Activated CD4-positive, alpha-beta memory T cell treated with anti-CD3 and anti-CD28 coated beads, Interleukin-2, amount 10 ng/mL, durations not matched to agents 7 days and 5 days (primary cell): ENCODE results near the gene HSF5. TPM values are rescaled to one million over a fixed set of nuclear protein-coding genes. Genes with fewer than 3 reads are reported as not detected.

Source experiments
- CTCF ChIA-PET: fragments of 350-600 bp; sonication (Branson Sonifier 250); formaldehyde crosslinking; loops from one replicate; lab custom pipeline; 2021; ENCODE audit warnings: antibody characterized with exemption, inconsistent platforms; lab: Charles Lee
- POLR2A ChIA-PET: fragments of 350-600 bp; sonication (Branson Sonifier 250); formaldehyde crosslinking; loops from one replicate; lab custom pipeline; 2021; ENCODE audit warnings: antibody characterized with exemption; lab: Charles Lee
- DNase-seq: peaks from one replicate; pipeline ENCODE4 v3.0.0-alpha.2; 2020
- H3K27ac Mint-ChIP-seq: one replicate; pipeline ENCODE4 v1.8.0; 2021; ENCODE audit warnings: mild to moderate bottlenecking, mixed read lengths
- H3K27me3 Mint-ChIP-seq: one replicate; pipeline ENCODE4 v1.8.0; 2021; ENCODE audit warnings: mixed read lengths
- H3K36me3 Mint-ChIP-seq: one replicate; pipeline ENCODE4 v1.8.0; 2021; ENCODE audit warnings: low read depth, mixed read lengths
- H3K4me1 Mint-ChIP-seq: one replicate; pipeline ENCODE4 v1.8.0; 2021; ENCODE audit warnings: mixed read lengths
- H3K4me3 Mint-ChIP-seq: one replicate; pipeline ENCODE4 v1.8.0; 2021; ENCODE audit warnings: mild to moderate bottlenecking, mixed read lengths
- H3K9me3 Mint-ChIP-seq: one replicate; pipeline ENCODE4 v1.8.0; 2021; ENCODE audit warnings: mixed read lengths
- total RNA-seq, 2 experiments: library from RNA; stranded (reverse); gene quantifications; one replicate each; pipeline ENCODE4 v1.2.3, GENCODE V29; 2021

HSF5 gene
- total RNA-seq, 2 experiments from 2014 or later: 0.40 to 0.70 TPM

DNA sequence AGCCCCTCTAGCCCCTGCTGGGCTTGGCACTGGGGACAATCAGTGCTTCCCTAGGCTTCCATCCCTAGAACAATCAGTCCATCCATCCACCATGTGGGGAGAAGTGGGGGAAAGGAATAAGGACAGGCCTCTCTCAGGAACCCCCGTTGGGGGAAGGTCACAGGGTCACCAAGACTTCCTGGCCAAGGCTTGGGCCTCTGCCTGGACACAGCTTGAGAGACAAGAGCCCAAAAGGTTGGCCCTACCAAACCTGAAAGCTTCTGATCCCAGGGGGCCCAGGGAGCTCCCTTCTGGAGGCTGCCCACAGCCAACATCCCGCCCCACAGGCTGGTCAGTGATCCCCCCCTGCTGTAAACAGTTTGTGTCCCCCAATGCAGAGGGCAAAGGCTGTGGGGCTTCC lies 42.4 kb upstream of the HSF5 start:
- POLR2A ChIA-PET: interaction anchor here (4.8 to 5.6 kb wide), 2 partner anchors 12 to 101 kb away, joined by 33 to 59 read pairs; no protein-coding TSS in a partner anchor
- H3K27me3 Mint-ChIP-seq: peaks cover 45% of the 10 kb centered on the region
- H3K4me3 Mint-ChIP-seq: peak overlapping the region; percentile 26
- no peaks in the 10 kb centered on the region for H3K9me3 Mint-ChIP-seq
- peaks cover 14% of the 10 kb centered on the region for H3K4me1 Mint-ChIP-seq
- CTCF ChIA-PET: interaction anchor here (3.0 kb wide), 1 partner anchor 11 kb away, joined by 18 read pairs; no protein-coding TSS in a partner anchor
- DNase-seq: no peak
- no peaks in the 10 kb centered on the region for H3K36me3 Mint-ChIP-seq
- no peak overlapping the region for H3K27ac Mint-ChIP-seq

- Mint-ChIP-seq H3K4me3 (no peak overlapping the region), H3K27ac (no peak overlapping the region), H3K36me3 (no peaks in the 10 kb centered on the region), H3K27me3 (peaks cover 33% of the 10 kb centered on the region), H3K4me1 (peaks cover 14% of the 10 kb centered on the region), H3K9me3 (no peaks in the 10 kb centered on the region)
- ChIA-PET POLR2A (interaction anchor here (4.8 to 5.6 kb wide), 2 partner anchors 11 to 102 kb away, joined by 33 to 59 read pairs; no protein-coding TSS in a partner anchor), CTCF (interaction anchor here (0.9 to 2.8 kb wide), 2 partner anchors 10 to 11 kb away, joined by 3 to 13 read pairs; no protein-coding TSS in a partner anchor)
- no peak for DNase-seq
These were observed 41.1 kb upstream of the HSF5 start for GRCh38 chr17:58529275-58529674.

DNA sequence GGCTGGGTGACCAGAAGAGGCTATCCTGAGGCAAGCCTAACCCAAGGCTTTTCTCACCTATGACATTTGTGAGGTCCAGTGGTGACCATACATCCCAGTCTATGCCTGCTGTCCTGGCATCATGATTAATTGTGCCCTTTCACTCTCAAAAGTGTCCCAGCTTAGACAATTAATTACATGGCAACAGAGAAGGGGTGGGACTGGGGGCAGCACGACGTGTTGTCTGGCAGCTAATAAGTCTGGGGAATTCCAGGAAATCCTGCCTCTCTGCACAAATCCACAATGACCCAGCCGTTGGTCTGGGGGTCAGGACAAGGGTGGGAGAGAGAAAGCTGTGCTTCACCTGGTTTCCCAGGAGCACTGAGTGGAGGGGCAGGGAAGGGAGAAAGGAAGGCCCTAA lies 40.2 kb upstream of the HSF5 start:
- ChIA-PET POLR2A (interaction anchor here (1.5 to 5.6 kb wide), 3 partner anchors 10 to 164 kb away, joined by 4 to 59 read pairs (median 33); partner anchors contain the start of genes RAD51C and TEX14), CTCF (interaction anchor here (2.8 kb wide), 1 partner anchor 10 kb away, joined by 13 read pairs; no protein-coding TSS in a partner anchor)
- H3K9me3 Mint-ChIP-seq: no peaks in the 10 kb centered on the region
- H3K4me1 Mint-ChIP-seq: peaks cover 14% of the 10 kb centered on the region
- no peaks in the 10 kb centered on the region for H3K36me3 Mint-ChIP-seq
- no peak for DNase-seq
- peaks cover 32% of the 10 kb centered on the region for H3K27me3 Mint-ChIP-seq
- no peak overlapping the region for H3K4me3 Mint-ChIP-seq
- H3K27ac Mint-ChIP-seq: no peak overlapping the region

DNA sequence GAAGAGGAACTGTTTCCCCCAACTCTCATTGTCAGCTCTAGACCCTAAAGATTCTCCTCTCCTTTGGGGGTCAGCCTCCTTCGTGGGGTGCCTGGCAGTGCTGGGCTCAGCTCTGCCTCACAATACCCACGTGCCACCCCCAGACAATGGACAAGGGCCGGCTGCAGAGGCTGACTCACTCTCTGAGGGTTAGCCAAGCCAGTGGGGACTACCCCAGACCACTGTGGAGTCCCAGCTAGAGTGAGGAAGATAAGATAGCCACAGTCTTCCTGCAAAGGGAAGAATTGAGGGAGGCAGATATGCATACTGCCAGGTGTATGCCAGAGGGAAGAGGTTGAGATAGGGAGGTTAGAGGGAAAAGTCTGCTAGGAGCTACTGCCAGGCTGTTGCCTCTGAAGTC lies 39.7 kb upstream of the HSF5 start:
- H3K9me3 Mint-ChIP-seq: no peaks in the 10 kb centered on the region

DNA sequence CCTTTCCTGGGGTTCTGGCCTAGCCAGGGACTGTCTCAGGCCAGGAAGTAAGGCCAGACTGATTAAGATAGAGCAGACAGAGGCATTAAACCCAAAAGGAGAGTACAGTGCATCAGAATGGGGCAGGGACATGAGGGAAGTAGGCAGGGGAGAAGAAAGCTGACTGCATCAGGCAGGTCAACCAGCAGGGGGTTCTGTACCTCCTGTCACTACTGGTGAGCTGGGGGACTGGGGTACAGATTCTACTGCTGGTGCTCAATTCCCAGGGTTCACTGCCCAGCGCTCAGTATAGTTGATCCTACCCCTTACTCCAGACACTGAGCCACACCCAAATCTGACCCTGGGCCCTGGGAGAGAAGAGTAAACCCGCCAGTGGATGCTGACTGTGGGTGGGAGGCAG lies 39.1 kb upstream of the HSF5 start:
- Mint-ChIP-seq H3K27me3 (peaks cover 21% of the 10 kb centered on the region), H3K27ac (no peak overlapping the region), H3K4me1 (peaks cover 14% of the 10 kb centered on the region), H3K4me3 (no peak overlapping the region), H3K9me3 (no peaks in the 10 kb centered on the region), H3K36me3 (no peaks in the 10 kb centered on the region)
- CTCF ChIA-PET: interaction anchor here (2.8 kb wide), 1 partner anchor 9 kb away, joined by 13 read pairs; no protein-coding TSS in a partner anchor
- POLR2A ChIA-PET: interaction anchor here (1.5 to 5.6 kb wide), 4 partner anchors 9 to 165 kb away, joined by 4 to 59 read pairs (median 18); partner anchors contain the start of genes RAD51C and TEX14
- DNase-seq: no peak

More for the DNA sequence above, 39.7 kb upstream of the HSF5 start:
- Mint-ChIP-seq H3K36me3 (no peaks in the 10 kb centered on the region), H3K27me3 (peaks cover 27% of the 10 kb centered on the region), H3K4me1 (peaks cover 14% of the 10 kb centered on the region), H3K27ac (no peak overlapping the region), H3K4me3 (no peak overlapping the region)
- DNase-seq: no peak
- CTCF ChIA-PET: interaction anchor here (2.8 kb wide), 1 partner anchor 9 kb away, joined by 13 read pairs; no protein-coding TSS in a partner anchor
- POLR2A ChIA-PET: interaction anchor here (1.5 to 5.6 kb wide), 4 partner anchors 9 to 164 kb away, joined by 4 to 59 read pairs (median 18); partner anchors contain the start of genes RAD51C and TEX14

DNA sequence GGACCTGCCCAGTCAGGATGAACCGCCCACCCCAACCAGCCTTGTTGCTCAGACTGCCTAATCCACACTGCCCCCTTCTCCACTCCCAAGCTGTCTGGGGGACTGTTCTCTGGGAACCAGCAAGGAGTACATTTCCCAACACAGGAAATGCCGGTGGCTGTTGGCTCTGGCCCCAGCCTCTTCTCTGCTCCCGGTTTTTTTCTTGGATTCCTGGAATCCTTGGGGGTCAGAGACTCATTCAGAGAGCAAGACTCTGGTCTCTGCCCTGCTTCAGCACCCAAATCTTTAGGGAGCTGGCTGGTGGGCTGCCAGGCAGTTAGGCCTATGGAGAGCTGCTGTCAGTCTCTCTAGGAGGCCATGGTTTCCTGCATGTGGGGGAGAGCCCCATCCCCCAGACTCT lies 37.0 kb upstream of the HSF5 start:
- POLR2A ChIA-PET: no interaction called here
- H3K4me3 Mint-ChIP-seq: no peak overlapping the region
- H3K36me3 Mint-ChIP-seq: no peaks in the 10 kb centered on the region
- H3K9me3 Mint-ChIP-seq: no peaks in the 10 kb centered on the region
- H3K27me3 Mint-ChIP-seq: peaks cover 10% of the 10 kb centered on the region
- DNase-seq: no peak
- H3K4me1 Mint-ChIP-seq: peaks cover 15% of the 10 kb centered on the region
- CTCF ChIA-PET: no interaction called here
- no peak overlapping the region for H3K27ac Mint-ChIP-seq

DNA sequence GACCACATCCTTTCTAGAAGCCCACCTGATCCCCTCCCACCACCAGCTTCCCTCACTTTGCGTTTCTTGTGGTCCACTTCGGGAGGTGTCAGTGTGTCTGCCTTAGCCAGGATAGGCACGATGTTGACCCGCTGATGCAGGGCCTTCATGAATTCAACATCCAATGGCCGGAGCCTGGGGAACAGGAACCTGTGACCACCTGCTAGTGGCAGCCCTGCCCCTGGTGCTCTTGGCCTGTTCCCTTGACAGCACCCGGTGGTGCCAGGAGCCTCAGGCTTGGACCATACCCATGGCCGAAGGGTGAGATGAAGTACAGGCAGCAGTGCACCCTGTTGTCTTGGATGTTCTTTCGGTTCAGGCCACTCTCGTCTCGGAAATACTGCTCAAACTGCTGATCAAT lies 33.5 kb upstream of the HSF5 start:
- no peaks in the 10 kb centered on the region for H3K27me3 Mint-ChIP-seq
- peaks cover 23% of the 10 kb centered on the region for H3K4me1 Mint-ChIP-seq
- POLR2A ChIA-PET: interaction anchor here (1.1 to 5.8 kb wide), 2 partner anchors 13 to 110 kb away, joined by 3 to 154 read pairs; no protein-coding TSS in a partner anchor
- H3K36me3 Mint-ChIP-seq: peaks cover 3% of the 10 kb centered on the region
- CTCF ChIA-PET: no interaction called here
- no peak for DNase-seq
- no peaks in the 10 kb centered on the region for H3K9me3 Mint-ChIP-seq
- H3K27ac Mint-ChIP-seq: no peak overlapping the region
- no peak overlapping the region for H3K4me3 Mint-ChIP-seq

- Mint-ChIP-seq H3K4me3 (no peak overlapping the region), H3K27ac (no peak overlapping the region)
- CTCF ChIA-PET: interaction anchor here (0.6 to 3.7 kb wide), 3 partner anchors 10 to 182 kb away, joined by 3 to 20 read pairs (median 18); no protein-coding TSS in a partner anchor
These were observed 32.7 kb upstream of the HSF5 start for GRCh38 chr17:58520843-58521430.

GRCh38 chr17:58517928-58518609 lies 29.9 kb upstream of the HSF5 start:
- DNase-seq: peak; percentile 100
- peak overlapping the region; percentile 90 for H3K4me3 Mint-ChIP-seq
- POLR2A ChIA-PET: interaction anchor here (0.6 to 5.8 kb wide), 21 partner anchors 11 to 589 kb away, joined by 3 to 154 read pairs (median 5); partner anchors contain the start of genes HSF5, RAD51C, SRSF1 and SUPT4H1
- no peaks in the 10 kb centered on the region for H3K9me3 Mint-ChIP-seq
- H3K36me3 Mint-ChIP-seq: peaks cover 5% of the 10 kb centered on the region
- CTCF ChIA-PET: interaction anchor here (0.8 to 3.7 kb wide), 12 partner anchors 10 to 486 kb away, joined by 3 to 28 read pairs (median 8); partner anchors contain the start of genes HSF5, RAD51C and TEX14
- no peaks in the 10 kb centered on the region for H3K27me3 Mint-ChIP-seq
- peaks cover 49% of the 10 kb centered on the region for H3K4me1 Mint-ChIP-seq
- peak overlapping the region; percentile 97 for H3K27ac Mint-ChIP-seq

More at GRCh38 chr17:58520843-58521430, 32.7 kb upstream of the HSF5 start:
- Mint-ChIP-seq H3K9me3 (no peaks in the 10 kb centered on the region), H3K4me1 (peaks cover 28% of the 10 kb centered on the region), H3K36me3 (peaks cover 3% of the 10 kb centered on the region), H3K27me3 (no peaks in the 10 kb centered on the region)
- DNase-seq: no peak
- POLR2A ChIA-PET: interaction anchor here (3.7 to 5.8 kb wide), 2 partner anchors 111 to 137 kb away, joined by 22 to 154 read pairs; no protein-coding TSS in a partner anchor

- no peaks in the 10 kb centered on the region for H3K9me3 Mint-ChIP-seq
- peak overlapping the region; percentile 90 for H3K4me3 Mint-ChIP-seq
- CTCF ChIA-PET: interaction anchor here (0.8 to 3.7 kb wide), 9 partner anchors 11 to 487 kb away, joined by 3 to 28 read pairs (median 9); partner anchors contain the start of genes HSF5, RAD51C and TEX14
- DNase-seq: no peak
- H3K4me1 Mint-ChIP-seq: peaks cover 55% of the 10 kb centered on the region
- H3K36me3 Mint-ChIP-seq: peaks cover 9% of the 10 kb centered on the region
- H3K27me3 Mint-ChIP-seq: no peaks in the 10 kb centered on the region
- POLR2A ChIA-PET: interaction anchor here (0.6 to 5.8 kb wide), 11 partner anchors 11 to 510 kb away, joined by 3 to 154 read pairs (median 4); partner anchors contain the start of gene SRSF1
- peak overlapping the region; percentile 97 for H3K27ac Mint-ChIP-seq
These were observed 29.2 kb upstream of the HSF5 start for GRCh38 chr17:58517378-58517927.

DNA sequence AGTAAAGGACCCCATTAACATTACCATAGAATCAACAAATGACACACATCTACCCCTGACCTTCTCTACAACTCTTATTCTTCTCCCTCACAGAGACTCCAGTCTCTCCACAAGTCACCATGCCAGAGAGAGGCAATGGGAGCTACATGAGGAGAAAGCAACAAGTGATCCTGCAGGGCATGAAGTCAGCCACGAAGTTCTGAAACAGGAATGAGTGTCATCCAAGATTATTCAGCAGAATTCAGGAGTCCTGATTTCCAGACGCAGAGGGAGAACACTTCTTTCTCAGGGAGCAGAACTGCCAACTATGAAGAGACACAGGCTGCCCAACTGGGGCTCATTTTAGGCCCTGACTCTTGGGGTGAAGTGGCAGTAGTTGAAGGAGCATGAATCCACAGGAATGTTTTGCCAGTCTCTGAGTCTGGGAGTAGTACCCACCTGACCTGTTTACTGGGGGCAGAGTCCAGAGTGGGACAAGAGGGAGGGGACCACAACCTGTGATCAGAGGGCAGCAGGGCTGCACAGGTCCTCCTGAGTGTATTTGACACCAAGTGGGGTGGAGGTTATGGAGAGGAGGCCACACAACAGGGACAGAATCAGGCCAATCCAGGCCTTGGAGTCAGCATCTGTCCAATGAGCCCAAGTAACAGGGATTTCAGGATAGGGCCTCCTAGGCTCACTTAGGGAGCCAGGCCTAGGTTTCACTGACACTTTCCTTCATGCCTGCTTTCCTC lies 28.6 kb upstream of the HSF5 start:
- Mint-ChIP-seq H3K36me3 (peaks cover 12% of the 10 kb centered on the region), H3K4me1 (peaks cover 60% of the 10 kb centered on the region), H3K27me3 (no peaks in the 10 kb centered on the region), H3K4me3 (peak overlapping the region; percentile 90), H3K27ac (peak overlapping the region; percentile 97), H3K9me3 (no peaks in the 10 kb centered on the region)
- ChIA-PET CTCF (interaction anchor here (1.1 kb wide), 1 partner anchor 29 kb away, joined by 3 read pairs; the partner anchor contains the start of gene HSF5), POLR2A (interaction anchor here (0.6 to 5.8 kb wide), 10 partner anchors 11 to 191 kb away, joined by 3 to 154 read pairs (median 8); partner anchors contain the start of genes HSF5 and RNF43)
- DNase-seq: no peak
